Measurements from ENCODE around the gene MAT2B.
"Not testable (repeated sequence)": the region's sequence is repeated elsewhere in the genome, so short reads cannot be mapped to it uniquely, and the experiment has no call there.

Gene MAT2B

DNA sequence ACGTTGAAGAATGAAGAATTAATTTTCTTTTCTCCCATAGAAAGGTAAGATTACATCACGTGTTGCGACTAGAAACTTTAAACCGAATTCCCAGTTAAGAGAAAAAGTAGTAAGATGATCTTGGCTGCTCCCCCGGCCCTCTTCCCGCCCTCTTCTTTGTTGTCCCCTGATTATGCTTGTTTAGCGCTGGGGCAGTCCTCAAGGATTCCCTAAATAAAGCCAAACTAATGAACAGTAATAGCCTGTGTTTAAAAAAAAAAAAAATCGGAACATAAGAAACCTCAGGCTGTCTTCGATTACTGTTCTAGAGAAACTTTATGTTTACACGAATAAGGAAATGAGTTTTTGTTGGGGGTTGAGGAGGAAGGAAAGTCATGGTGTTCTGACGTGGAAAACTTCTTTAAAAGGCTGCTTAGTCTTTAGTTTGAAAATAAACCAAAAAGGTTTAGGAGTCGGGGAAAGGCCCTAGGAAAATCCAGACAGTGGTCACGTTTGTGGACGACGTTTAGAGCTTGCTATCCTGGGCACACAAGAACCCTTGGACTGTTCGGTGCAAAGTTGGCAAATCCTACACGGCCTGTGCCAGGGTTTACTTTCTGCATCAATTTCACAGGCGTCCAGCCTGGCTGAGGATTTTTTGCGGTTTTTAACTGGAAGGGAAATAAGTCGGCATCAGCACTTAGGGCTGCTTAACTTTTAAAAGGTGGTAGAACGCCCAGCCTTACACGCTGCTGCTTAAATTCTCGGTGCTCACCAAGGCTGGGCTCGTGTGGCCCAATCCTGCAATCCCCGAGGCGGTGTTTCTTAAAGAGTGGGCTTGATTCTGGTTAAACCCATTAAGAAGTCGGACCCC is 1.1 kb upstream of the MAT2B start:
- FAIRE-seq: no peak

DNA sequence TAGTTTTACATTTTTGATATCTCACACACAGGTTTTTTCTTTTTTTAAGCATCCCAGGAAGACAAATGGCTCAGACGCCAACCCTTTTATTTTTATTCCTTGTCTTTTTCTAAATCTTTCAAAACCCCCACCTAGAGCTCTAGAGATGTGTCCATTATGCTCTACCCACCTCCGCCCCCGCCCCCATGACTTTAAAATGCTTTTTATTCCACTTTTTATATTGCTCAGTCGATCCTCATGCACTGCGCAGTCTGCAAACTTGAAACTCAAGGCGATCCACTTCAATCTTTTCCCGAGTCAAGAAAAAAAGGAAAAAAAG is 411 bp upstream of the MAT2B start:
- no peak for FAIRE-seq

DNA sequence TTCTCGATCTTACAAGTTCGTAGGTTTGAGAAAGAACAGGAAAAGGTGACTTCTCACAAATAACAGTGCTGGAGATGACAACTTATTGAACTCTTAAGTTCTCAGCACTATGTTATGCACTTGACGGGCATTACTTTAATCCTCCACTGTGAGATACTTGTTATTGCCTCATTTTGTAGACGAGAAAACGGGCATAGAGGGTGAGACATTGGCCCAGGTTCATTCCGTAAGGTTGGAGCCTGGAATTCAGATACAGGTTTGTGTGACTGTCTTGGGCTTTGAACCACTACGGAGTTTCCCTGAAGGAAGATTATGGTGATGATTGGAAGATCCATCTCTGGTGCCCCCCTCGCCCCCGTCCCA is 657 bp downstream of the MAT2B start:
- no peak for FAIRE-seq

DNA sequence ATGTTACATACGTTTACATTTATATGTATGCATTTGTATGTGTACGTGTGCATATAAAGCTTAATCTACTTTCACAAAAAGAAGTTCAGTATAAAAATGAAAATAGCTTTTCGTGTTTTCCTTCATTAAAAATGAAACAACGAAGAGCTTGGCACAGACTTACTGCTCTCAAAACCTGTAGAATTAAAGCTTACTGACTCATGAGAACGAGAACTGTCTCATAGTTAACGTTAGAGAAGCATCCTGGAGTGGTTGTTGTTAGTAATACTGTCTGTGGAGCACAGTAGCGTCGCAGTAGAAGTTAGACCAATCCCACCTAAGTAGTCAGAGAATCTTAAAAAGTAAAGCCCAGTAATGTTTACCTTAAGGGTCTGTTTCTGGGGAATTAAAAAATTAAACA is 1.3 kb downstream of the MAT2B start:
- no peak for FAIRE-seq

DNA sequence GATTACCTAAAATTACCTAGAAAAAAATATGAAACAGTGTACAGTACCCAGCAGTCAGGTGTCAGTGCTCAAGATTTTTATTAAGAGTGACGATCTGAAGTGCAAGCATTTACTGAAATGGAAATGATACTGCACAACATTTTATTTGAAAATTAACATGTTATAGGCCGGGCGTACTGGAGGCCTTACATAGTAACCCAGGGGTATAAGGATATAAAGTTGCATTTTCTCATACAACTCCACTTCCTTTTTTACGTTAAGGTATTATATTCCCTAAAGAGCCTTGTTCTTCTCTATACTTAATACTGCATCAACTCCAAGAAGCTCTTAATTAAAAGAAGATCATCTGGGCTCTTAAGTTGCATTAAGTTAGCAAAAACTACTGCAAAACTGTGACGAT is 3.3 kb downstream of the MAT2B start:
- no peak for FAIRE-seq

DNA sequence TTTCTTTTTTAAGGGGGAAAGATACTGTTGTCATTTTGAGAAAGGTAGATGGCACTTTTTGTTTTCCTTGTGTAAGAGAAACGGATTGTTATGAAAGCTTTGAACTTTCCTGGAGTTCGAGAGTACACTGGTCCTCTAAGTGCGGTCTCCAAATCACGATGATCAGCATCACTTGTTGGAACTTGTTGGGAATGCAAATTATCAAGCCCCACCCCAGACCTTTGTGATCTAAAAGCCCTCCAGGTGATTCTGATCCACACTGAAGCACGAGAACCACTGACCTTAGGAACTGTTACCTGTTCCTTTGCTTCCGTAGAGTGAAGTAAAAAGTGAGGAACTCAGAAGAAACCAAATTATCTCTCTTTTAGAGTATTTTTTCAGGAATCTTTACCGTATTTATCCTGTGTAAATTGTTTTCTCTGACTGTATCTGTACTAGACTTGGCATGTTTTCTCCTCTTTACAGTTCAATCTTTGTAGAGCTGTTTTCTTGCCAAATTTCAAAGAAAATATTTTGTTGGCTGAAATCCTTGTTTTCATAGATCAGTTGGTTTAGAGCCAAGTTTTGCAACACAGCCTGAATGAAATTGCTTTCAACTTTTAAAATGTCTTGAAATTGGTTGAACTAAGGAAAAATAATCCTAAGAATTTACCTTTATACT is 4.0 kb downstream of the MAT2B start:
- FAIRE-seq: no peak

DNA sequence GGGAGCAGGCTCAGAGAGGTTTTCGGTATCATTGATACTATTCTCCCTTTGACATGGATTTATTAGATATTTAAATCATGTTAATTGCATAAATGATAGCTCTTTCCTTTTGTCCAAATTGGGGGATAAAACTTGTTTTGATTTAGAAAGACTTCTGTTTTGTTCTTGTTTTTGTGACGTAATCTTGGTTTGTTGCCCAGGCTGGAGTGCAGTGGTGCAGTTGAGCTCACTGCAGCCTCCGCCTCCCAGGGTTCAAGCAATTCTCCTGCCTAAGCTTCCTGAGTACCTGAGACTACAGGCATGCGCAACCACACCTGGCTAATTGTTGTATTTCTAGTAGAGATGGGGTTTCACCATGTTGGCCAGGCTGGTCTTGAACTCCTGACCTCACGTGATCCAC is 7.1 kb downstream of the MAT2B start:
- FAIRE-seq: no peak

DNA sequence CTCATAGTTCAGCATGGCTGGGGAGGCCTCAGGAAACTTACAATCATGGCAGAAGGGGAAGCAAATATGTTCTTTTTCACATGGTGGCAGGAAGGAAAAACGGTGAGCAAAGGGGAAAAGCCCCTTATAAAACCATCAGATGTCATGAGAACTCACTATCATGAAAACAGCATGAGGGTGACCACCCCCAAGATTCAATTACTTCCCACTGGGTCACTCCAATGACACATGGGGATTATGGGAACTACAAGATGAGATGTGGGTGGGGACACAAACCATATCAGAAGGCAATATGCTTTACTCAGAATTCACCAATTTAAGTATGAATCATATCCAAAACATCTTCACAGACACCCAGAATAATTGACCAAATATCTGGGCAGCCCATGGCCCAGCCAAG is 19.7 kb downstream of the MAT2B start:
- no peak for FAIRE-seq

DNA sequence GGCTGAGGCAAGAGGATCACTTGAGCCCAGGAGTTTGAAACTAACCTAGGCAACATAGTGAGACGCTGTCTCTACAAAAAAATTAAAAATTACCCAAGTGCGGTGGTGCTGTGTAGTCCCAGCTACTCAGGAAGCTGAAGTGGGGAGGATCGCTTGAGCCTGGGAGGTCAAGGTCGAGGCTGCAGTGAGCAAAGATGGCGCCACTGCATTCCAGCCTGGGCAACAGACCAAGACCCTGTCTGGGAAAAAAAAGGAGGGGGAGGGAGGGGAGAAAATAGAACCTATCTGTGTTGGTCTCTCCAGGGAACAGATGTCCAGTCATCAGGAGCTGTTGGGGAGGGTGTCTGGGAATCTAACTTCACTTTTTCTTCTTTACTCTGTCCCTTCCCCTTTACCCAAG is 24.3 kb downstream of the MAT2B start:
- FAIRE-seq: no peak

DNA sequence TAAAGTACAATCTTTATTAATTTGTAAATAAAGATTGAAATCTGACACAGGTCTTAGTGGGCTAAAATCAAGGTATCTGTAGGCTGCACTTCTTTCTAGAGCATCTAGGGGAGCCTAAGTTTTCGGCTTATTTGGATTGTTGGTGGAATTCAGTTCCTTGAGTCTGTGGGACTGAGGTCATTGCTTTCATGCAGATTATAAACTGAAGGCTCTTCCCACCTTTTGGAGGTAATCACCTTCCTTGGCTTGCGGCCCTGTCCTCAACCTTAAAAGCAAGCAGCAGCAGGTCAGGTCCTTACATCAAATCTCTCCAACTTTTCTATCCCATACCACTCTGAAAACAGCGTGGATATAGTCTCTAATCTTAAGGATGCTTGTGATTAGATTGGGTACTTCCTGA is 25.9 kb downstream of the MAT2B start:
- FAIRE-seq: no peak

DNA sequence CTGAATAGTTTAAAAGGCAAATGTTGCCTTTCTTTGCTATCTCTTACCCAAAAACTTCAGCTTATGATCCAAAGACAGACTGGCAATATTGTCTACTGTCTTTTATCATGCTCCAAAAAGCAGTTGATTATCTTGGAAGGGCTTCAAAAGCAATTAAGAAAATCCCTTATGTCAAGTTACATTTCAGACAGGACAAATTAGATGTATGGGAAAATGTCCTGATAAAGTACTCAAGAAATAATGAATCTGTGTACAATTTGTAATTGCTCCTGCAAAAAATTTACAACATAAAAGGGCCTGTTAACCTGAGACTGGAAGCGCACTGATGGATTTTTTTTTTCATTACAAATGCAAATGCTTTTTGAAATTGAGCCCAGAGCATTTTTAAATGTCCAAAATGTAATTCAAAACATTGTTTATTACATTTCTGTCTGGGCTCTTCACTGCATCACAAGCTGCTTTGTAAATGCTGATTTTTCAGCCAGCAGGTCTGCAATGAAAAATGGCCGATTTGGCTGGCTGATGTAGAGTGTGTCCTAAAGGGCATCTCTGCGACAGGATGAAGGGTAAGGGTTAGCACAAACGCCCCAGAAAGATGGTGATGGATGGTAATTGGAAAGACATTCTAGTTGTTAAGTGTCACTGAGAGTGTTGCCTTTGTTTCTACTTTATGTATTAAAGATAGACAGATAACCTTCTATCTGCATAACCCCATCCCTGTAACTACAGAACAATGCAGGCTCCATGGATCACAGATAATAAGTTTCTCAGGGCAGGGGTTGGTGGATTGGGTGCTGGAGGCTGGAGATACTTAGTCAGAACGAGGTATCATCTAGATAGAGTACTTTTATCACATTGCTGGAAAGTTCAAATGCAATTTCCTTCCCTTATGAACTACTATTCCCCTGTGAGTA is 27.0 kb downstream of the MAT2B start:
- no peak for FAIRE-seq

DNA sequence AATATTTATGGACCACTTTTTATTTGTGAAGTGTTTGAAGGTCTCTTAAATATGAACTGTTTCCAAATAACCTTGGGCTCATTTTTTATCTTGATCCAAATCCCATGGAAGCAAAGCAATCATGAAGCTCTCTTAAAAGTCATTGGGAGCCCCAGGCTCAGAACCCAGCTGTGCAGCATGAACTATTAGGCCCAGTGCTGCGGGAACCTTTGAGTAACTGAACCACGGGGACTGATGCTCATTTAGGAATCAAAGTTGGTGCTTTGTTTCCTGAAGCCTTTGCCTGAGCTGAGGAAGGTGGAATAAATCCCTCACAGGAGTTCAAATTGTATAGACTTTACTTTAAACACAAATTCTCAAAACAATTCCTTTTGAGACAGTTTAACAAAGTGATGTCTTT is 27.8 kb downstream of the MAT2B start:
- FAIRE-seq: no peak

DNA sequence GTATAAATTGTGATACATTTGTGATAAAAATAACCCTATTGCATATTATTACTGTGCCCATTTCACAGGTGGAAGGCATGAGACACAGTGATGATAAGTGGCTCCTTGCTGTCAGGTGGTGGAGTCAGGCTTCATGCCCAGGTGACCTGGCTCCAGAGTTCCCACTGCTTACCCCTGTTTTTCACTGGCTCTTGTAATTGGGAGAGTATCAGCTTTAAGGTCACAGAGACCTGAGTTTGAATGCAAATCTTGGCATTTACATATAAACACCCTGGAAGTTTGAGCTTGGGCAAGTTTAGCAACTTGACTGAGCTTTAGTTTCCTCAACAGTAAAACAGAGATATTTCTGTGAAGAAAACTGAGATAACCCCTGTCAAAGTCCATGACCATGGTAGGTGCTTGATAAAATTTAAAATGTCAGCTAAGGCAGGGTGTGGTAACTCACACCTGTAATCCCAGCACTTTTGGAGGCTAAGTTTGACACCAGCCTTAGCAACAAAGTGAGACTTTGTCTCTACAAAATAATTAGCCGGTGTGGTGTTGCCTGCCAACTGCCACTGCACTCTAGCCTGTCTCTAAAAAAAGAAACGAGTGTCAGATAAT is 29.2 kb downstream of the MAT2B start:
- no peak for FAIRE-seq

DNA sequence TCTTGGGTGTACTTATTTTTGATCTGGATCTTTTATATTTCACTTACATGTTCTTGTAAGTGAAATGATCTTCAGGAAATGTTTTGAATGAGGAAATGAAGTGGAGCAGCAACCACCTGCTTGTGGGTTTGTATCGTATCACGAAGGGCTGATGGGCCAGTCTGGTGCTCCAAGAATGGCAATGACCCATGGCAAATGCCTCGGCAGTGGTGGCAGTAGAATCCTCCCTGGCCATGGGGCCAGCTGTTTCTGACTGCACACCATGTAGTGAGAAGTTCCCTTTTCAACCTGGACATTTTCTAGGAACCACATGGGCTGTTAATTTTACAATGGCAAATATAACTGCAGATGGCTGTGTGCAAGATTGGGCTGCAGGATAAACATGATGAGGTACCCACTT is 29.9 kb downstream of the MAT2B start:
- FAIRE-seq: no peak

DNA sequence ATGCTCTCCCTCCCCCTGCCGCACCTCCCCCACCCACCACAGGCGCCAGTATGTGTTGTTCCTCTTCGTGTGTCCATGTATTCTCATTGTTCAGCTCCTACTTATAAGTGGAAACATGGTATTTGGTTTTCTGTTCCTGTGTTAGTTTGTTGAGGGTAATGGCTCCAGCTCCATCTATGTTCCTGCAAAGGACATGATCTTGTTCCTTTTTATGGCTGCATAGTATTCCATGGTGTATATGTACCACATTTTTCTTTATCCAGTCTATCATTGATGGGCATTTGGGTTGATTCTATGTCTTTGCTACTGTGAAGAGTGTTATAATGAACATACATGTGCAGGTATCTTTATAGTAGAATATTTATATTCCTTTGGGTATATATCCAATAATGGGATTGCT is 31.0 kb downstream of the MAT2B start:
- FAIRE-seq: not testable (repeated sequence)

DNA sequence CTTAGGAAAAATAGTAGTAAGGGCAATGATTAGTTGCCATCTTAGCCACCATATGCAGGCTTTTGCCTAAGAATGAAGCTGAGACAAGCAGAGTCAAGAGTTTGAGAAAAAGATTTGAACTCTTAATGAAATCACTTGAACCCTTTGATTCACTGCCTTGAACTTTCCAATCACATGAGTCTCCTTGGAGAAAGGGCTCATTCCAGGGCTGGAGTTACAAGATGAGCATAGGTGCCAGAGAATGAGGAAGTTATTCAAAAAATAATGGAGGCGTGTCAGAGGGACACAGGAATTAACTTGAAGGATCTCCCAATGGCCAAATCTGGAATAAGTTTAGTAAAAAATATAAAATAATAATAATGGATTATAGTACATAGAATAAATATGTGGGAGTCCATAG is 35.3 kb downstream of the MAT2B start:
- FAIRE-seq: no peak

DNA sequence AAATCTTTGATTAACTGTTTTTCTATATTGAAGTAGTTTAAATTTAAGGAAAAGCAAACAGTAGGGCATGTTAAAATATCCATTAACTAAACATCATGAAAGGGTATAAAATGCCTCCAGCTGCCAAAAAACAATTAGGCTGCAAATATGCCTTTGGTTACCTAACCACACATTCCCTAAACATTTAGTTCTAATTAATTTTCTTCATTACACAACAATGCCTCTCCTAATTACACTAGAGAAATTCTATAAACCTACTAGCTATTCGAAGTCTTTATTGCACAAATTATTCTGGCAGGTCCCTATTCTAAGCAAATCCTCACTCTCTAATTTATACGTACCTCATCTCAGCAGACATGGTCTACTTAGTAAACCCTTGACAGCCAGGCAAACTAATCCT is 37.4 kb downstream of the MAT2B start:
- FAIRE-seq: no peak

DNA sequence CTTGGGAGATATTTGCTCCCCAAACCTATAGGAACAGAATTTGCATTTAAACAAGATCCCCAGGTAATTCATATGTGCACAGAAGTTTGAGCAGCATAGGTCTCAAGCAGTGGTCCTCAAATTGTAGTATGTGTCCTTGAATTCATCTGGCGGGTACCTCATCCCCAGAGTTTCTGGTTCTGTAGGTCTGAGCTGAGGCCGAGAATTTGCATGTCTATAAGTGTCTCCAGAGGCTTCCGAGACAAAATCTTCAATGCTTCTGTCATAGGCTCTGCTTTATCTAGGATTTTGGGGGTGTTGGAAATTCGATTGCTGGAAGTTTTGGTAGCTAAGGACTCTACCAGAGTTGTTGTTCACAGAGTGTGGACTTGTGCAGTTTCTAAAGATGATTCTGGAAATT is 38.6 kb downstream of the MAT2B start:
- no peak for FAIRE-seq

DNA sequence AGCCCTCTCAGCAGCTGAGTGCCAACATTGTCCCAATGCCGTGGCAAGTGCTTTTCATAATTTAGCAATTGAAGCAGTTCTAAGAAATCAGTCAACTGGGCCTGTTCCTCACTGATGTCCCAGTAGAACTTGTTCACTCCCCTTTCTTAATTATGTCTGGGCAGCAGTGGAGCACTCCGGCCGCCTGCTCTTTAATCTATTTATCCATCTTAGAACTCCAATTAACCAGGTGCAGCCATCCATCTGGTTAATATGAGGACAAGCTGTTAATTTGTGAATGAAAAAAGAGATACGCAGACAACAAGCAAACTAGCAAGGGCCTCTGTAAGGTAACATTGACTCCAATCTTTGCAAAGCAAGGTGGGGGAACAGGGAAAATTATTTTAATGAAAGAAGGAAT is 39.4 kb downstream of the MAT2B start:
- FAIRE-seq: no peak

DNA sequence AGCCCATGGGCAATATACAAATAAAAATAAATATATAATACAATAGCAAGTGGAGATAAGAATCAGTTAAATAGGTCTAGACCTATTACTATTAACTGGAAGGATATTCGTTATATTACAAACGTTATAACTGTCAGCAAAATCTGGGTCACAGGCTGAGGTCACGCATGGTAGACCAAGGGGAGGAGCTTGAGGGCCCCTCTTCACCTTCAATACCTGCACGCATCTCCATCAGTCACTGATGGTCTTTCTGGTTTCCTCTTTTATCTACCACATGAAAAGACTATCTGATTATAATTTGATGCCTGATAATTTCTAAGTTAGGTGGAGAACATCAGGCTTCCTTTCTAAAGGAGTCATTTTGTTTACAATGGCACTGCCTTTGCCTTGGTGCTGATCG is 43.2 kb downstream of the MAT2B start:
- no peak for FAIRE-seq

DNA sequence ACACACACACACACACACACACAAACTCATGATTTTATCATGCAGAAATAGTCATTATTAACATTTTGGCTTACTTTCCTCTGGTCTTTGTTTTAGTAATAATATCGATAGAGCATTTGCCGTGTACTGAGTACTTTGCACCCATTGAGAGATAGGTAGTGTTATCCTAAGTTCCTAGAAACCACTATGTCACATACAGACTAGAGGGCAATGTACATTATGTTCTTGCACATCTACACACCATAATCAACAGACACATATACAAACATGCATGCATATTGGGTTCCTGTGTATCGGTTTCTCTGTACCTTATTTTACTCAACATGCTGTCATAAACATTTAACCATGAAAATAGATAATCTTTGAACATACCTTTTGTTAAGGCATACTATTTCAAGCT is 45.7 kb downstream of the MAT2B start:
- FAIRE-seq: no peak

DNA sequence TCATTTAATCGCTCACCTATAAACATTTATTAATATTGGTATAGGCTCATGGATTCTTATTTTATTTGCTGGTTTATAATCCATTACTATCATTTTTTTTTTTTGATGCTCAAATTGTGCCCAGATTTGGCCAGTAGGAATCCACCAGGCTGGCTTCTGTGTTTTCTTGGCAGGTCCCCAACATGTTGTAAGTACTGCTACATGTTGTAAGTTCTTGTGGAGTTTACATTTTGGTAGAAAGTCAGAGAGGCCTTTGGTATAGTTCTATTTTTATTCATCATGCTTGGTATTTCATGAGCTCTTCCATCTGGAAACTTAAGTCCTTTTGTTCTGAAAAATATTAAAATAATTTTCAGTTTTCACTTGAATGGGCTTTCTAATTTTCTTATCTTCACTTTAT is 47.1 kb downstream of the MAT2B start:
- no peak for FAIRE-seq

DNA sequence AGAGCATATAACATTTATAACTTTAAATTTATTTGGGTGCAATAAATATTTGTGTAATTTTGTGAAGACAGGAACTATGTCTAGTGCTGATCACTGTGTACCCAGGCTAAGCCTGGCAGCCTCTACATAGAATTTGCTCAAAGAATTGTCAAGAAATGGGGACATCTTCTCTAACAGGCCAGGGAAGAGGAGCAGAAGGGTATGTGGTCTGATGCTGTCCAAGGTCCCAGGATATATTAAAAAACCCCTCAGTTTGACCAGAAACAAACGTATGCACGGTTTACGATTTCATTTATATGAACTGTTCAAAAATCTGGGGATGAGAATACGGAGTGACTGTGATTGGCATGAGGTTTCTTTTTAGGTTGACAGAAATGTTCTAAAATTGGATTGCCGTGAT is 55.9 kb downstream of the MAT2B start:
- no peak for FAIRE-seq

DNA sequence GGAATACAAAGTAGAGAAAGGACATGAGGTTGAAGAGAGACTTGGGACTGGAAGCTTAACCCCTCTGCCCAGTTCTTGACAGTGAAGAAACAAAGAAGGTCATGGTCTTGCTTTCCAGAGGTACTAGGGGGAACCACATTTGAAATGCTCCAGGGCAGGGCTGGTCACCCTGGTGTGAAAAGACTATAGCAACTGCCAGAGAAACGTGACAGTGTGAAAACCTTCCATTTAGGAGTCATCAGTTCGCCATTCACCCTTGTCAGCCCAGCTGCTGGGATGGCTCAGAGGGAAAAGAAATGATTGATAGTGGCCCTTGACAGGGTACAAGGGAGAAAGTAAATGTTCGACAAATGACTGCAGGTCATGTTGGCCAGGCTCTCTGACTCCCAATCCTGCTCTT is 56.7 kb downstream of the MAT2B start:
- no peak for FAIRE-seq

All from islet of Langerhans (tissue), 1 donor.